Panc1 (cell line): ENCODE results near the gene CACUL1.

Experiments
- TF ChIP-seq, protein P1 (sequence below): fragments of 450-650 bp; IDR thresholded peaks from 2 replicates; pipeline ENCODE4 v1.5.1; 2017; ENCODE audit warnings: mild to moderate bottlenecking
- TF ChIP-seq, protein P2 (sequence below), 2 experiments: IDR thresholded peaks; 2 replicates each; pipeline ENCODE4 v1.6.1; 2011 to 2012; ENCODE audit warnings: low read depth in 2 of 2, control low read depth in 1 of 2, low read length in 1 of 2, mild to moderate bottlenecking in 1 of 2, moderate library complexity in 1 of 2; ENCODE audit not compliant: insufficient read depth in 1 of 2

DNA sequence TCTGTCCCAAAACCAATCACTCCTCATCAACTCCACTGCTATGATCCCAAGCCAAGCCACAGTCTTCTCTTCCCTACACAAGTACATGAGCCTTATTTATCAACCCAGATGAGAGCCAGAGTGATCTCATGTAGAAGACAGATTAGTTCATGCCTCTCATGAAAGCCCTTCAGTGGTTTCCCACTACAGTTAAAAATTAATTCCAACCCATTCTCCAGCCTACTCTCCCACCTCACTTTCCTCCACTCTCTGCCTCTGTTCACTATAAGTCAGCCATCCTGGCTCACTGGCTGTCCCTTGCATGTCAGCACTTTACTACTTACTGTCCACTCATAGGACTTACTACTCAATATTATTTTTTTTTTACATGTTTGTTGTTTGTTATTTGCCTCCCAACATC is 67.3 kb downstream of the CACUL1 start:
- TF ChIP-seq, protein P1, sequence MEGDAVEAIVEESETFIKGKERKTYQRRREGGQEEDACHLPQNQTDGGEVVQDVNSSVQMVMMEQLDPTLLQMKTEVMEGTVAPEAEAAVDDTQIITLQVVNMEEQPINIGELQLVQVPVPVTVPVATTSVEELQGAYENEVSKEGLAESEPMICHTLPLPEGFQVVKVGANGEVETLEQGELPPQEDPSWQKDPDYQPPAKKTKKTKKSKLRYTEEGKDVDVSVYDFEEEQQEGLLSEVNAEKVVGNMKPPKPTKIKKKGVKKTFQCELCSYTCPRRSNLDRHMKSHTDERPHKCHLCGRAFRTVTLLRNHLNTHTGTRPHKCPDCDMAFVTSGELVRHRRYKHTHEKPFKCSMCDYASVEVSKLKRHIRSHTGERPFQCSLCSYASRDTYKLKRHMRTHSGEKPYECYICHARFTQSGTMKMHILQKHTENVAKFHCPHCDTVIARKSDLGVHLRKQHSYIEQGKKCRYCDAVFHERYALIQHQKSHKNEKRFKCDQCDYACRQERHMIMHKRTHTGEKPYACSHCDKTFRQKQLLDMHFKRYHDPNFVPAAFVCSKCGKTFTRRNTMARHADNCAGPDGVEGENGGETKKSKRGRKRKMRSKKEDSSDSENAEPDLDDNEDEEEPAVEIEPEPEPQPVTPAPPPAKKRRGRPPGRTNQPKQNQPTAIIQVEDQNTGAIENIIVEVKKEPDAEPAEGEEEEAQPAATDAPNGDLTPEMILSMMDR, result no peak
- TF ChIP-seq, protein P2, sequence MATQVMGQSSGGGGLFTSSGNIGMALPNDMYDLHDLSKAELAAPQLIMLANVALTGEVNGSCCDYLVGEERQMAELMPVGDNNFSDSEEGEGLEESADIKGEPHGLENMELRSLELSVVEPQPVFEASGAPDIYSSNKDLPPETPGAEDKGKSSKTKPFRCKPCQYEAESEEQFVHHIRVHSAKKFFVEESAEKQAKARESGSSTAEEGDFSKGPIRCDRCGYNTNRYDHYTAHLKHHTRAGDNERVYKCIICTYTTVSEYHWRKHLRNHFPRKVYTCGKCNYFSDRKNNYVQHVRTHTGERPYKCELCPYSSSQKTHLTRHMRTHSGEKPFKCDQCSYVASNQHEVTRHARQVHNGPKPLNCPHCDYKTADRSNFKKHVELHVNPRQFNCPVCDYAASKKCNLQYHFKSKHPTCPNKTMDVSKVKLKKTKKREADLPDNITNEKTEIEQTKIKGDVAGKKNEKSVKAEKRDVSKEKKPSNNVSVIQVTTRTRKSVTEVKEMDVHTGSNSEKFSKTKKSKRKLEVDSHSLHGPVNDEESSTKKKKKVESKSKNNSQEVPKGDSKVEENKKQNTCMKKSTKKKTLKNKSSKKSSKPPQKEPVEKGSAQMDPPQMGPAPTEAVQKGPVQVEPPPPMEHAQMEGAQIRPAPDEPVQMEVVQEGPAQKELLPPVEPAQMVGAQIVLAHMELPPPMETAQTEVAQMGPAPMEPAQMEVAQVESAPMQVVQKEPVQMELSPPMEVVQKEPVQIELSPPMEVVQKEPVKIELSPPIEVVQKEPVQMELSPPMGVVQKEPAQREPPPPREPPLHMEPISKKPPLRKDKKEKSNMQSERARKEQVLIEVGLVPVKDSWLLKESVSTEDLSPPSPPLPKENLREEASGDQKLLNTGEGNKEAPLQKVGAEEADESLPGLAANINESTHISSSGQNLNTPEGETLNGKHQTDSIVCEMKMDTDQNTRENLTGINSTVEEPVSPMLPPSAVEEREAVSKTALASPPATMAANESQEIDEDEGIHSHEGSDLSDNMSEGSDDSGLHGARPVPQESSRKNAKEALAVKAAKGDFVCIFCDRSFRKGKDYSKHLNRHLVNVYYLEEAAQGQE (IDR thresholded peaks at IDR 0.05; ENCODE audit: insufficient read depth in 1 of 2, low read depth in 2 of 2, low read length in 1 of 2), result no peak
